Ishikawa (cell line): ENCODE results near the gene AQP12A.

Source experiments
- CEBPB ChIP-seq: IDR thresholded peaks from 2 replicates; pipeline ENCODE4 v1.6.1; 2012
- CREB1 ChIP-seq: IDR thresholded peaks from 2 replicates; pipeline ENCODE4 v1.6.1; 2012; ENCODE audit warnings: low read depth
- EGR1 ChIP-seq: IDR thresholded peaks from 2 replicates; pipeline ENCODE4 v1.6.1; 2012
- EP300 ChIP-seq: IDR thresholded peaks from 2 replicates; pipeline ENCODE4 v1.6.1; 2012; ENCODE audit warnings: borderline replicate concordance
- FOXM1 ChIP-seq: IDR thresholded peaks from 2 replicates; pipeline ENCODE4 v1.6.1; 2012; ENCODE audit warnings: low read depth, borderline replicate concordance
- MAX ChIP-seq: IDR thresholded peaks from 2 replicates; pipeline ENCODE4 v1.6.1; 2012
- NFIC ChIP-seq: IDR thresholded peaks from 2 replicates; pipeline ENCODE4 v1.6.1; 2012
- RAD21 ChIP-seq: IDR thresholded peaks from 2 replicates; pipeline ENCODE4 v1.6.1; 2012; ENCODE audit warnings: low read depth
- REST ChIP-seq: IDR thresholded peaks from 2 replicates; pipeline ENCODE4 v1.6.1; 2012; ENCODE audit warnings: low read depth, mild to moderate bottlenecking
- TAF1 ChIP-seq: IDR thresholded peaks from 2 replicates; pipeline ENCODE4 v1.6.1; 2012; ENCODE audit warnings: low read depth, mild to moderate bottlenecking
- TCF12 ChIP-seq: IDR thresholded peaks from 2 replicates; pipeline ENCODE4 v1.6.1; 2012; ENCODE audit warnings: low read depth
- TEAD4 ChIP-seq: IDR thresholded peaks from 2 replicates; pipeline ENCODE4 v1.6.1; 2012
- USF1 ChIP-seq: IDR thresholded peaks from 2 replicates; pipeline ENCODE4 v1.6.1; 2012
- YY1 ChIP-seq: IDR thresholded peaks from 2 replicates; pipeline ENCODE4 v1.6.1; 2012; ENCODE audit warnings: low read depth
- ZBTB7A ChIP-seq: IDR thresholded peaks from 2 replicates; pipeline ENCODE4 v1.6.1; 2012; ENCODE audit warnings: low read depth

Gene AQP12A

GRCh38 chr2:240742602-240743095 is 51.0 kb downstream of the AQP12A start:
- TF ChIP-seq EP300 (no peak), RAD21 (peak; percentile 28; the same call in 1 of the 2 replicates)

- TF ChIP-seq ZBTB7A (no peak), CREB1 (no peak), TEAD4 (no peak), EP300 (no peak), RAD21 (no peak), TCF12 (no peak), YY1 (no peak), TAF1 (no peak), REST (no peak), FOXM1 (no peak), USF1 (no peak)
Observed at GRCh38 chr2:240745456-240745855, 53.8 kb downstream of the AQP12A start.

- TF ChIP-seq MAX (no peak), NFIC (no peak), CREB1 (no peak), TAF1 (no peak), EP300 (no peak), USF1 (no peak), TCF12 (no peak), REST (no peak), ZBTB7A (no peak), CEBPB (no peak)
Observed at GRCh38 chr2:240745962-240746361, 54.3 kb downstream of the AQP12A start.

- TF ChIP-seq CREB1 (no peak), NFIC (no peak), FOXM1 (no peak), TEAD4 (no peak), EGR1 (no peak), YY1 (no peak), TCF12 (no peak), REST (no peak), TAF1 (no peak), EP300 (no peak), CEBPB (no peak), USF1 (no peak), ZBTB7A (no peak)
Observed at GRCh38 chr2:240746671-240747070, 55.0 kb downstream of the AQP12A start.

GRCh38 chr2:240747256-240747655 is 55.6 kb downstream of the AQP12A start:
- TF ChIP-seq USF1: no peak
- no peak for TF ChIP-seq EP300
- no peak for TF ChIP-seq ZBTB7A
- no peak for TF ChIP-seq TAF1
- no peak for TF ChIP-seq FOXM1
- no peak for TF ChIP-seq MAX
- no peak for TF ChIP-seq CEBPB
- TF ChIP-seq REST: no peak
- TF ChIP-seq TEAD4: no peak
- TF ChIP-seq EGR1: no peak
- TF ChIP-seq CREB1: no peak
- no peak for TF ChIP-seq TCF12
- TF ChIP-seq YY1: no peak
- no peak for TF ChIP-seq RAD21
- TF ChIP-seq NFIC: no peak
